ENCODE measurements around the gene TMEM38B. TPM values are rescaled to one million over a fixed set of nuclear protein-coding genes. Genes with fewer than 3 reads are reported as not detected.
A peak's percentile ranks its signal among the peaks of the same experiment; 100 is the strongest.
"Not testable (repeated sequence)": the region's sequence is repeated elsewhere in the genome, so short reads cannot be mapped to it uniquely, and the experiment has no call there.

Gene TMEM38B
- total RNA-seq, 1 donor from 2014 or later, result 62.9 TPM

GRCh38 chr9:105712297-105712696 is 18.0 kb downstream of the TMEM38B start:
- DNase-seq (no peak), ATAC-seq (no peak)
- intact Hi-C loops (cut with micrococcal nuclease), result no loop called here

- intact Hi-C loops (cut with micrococcal nuclease), result no loop called here
- peak; percentile 18 for ATAC-seq
- no peak for DNase-seq
Measured at GRCh38 chr9:105712773-105713172, 18.4 kb downstream of the TMEM38B start.

GRCh38 chr9:105713260-105714019 is 19.1 kb downstream of the TMEM38B start:
- intact Hi-C loops (cut with micrococcal nuclease), result no loop called here
- no peak for DNase-seq
- ATAC-seq, result no peak

- intact Hi-C loops (cut with micrococcal nuclease), result no loop called here
- DNase-seq (no peak), ATAC-seq (no peak)
Measured at GRCh38 chr9:105714020-105714331, 19.6 kb downstream of the TMEM38B start.

- intact Hi-C loops (cut with micrococcal nuclease), result loop anchor here (5.0 kb wide), 1 partner anchor 59 kb away; no protein-coding TSS in a partner anchor
- DNase-seq, result no peak
- peak; percentile 10 for ATAC-seq
Measured at GRCh38 chr9:105716146-105716545, 21.8 kb downstream of the TMEM38B start.

GRCh38 chr9:105722099-105722498 is 27.8 kb downstream of the TMEM38B start:
- ATAC-seq (no peak), DNase-seq (no peak)
- intact Hi-C loops (cut with micrococcal nuclease), result loop anchor here (5.0 kb wide), 1 partner anchor 110 kb away; no protein-coding TSS in a partner anchor

GRCh38 chr9:105725370-105725769 is 31.0 kb downstream of the TMEM38B start:
- ATAC-seq, result no peak
- intact Hi-C loops (cut with micrococcal nuclease), result no loop called here

GRCh38 chr9:105728230-105728629 is 33.9 kb downstream of the TMEM38B start:
- ATAC-seq; DNase-seq; intact Hi-C loops (cut with micrococcal nuclease): not testable (repeated sequence)

More at GRCh38 chr9:105725370-105725769, 31.0 kb downstream of the TMEM38B start:
- DNase-seq, result no peak

GRCh38 chr9:105731420-105731819 is 37.1 kb downstream of the TMEM38B start:
- ATAC-seq; DNase-seq; intact Hi-C loops (cut with micrococcal nuclease): not testable (repeated sequence)

GRCh38 chr9:105735366-105735765 is 41.0 kb downstream of the TMEM38B start:
- DNase-seq (no peak), ATAC-seq (no peak)
- intact Hi-C loops (cut with micrococcal nuclease), result no loop called here

- intact Hi-C loops (cut with micrococcal nuclease), result no loop called here
- DNase-seq (no peak), ATAC-seq (no peak)
Measured at GRCh38 chr9:105737205-105737604, 42.9 kb downstream of the TMEM38B start.

GRCh38 chr9:105742088-105742487 is 47.7 kb downstream of the TMEM38B start:
- intact Hi-C loops (cut with micrococcal nuclease), result no loop called here
- DNase-seq, result no peak
- ATAC-seq, result no peak

- intact Hi-C loops (cut with micrococcal nuclease); ATAC-seq; DNase-seq: not testable (repeated sequence)
Measured at GRCh38 chr9:105747325-105747724, 53.0 kb downstream of the TMEM38B start.

GRCh38 chr9:105751761-105752160 is 57.4 kb downstream of the TMEM38B start:
- DNase-seq (no peak), ATAC-seq (no peak)
- intact Hi-C loops (cut with micrococcal nuclease), result no loop called here

- intact Hi-C loops (cut with micrococcal nuclease), result no loop called here
- DNase-seq (peak; percentile 44), ATAC-seq (peak; percentile 79)
Measured at GRCh38 chr9:105757496-105758251, 63.3 kb downstream of the TMEM38B start.

GRCh38 chr9:105760053-105760452 is 65.7 kb downstream of the TMEM38B start:
- intact Hi-C loops (cut with micrococcal nuclease), result no loop called here
- DNase-seq, result no peak
- no peak for ATAC-seq

- ATAC-seq; intact Hi-C loops (cut with micrococcal nuclease); DNase-seq: not testable (repeated sequence)
Measured at GRCh38 chr9:105782561-105783494, 88.5 kb downstream of the TMEM38B start.

- ATAC-seq; intact Hi-C loops (cut with micrococcal nuclease); DNase-seq: not testable (repeated sequence)
Measured at GRCh38 chr9:105783495-105783872, 89.1 kb downstream of the TMEM38B start.

GRCh38 chr9:105786796-105787195 is 92.5 kb downstream of the TMEM38B start:
- DNase-seq; intact Hi-C loops (cut with micrococcal nuclease); ATAC-seq: not testable (repeated sequence)
